NB4 (cell line): ENCODE data around the gene ZNF548.
A peak's percentile ranks its signal among the peaks of the same experiment; 100 is the strongest.

Experiments used
- DNase-seq: peaks from one replicate; pipeline ENCODE4 v3.0.0; 2010; ENCODE audit warnings: low read depth
- H3K4me3 ChIP-seq: one replicate; pipeline ENCODE4 v1.5.1; 2011; ENCODE audit warnings: mild to moderate bottlenecking, low read depth, low read length, moderate library complexity
- CTCF ChIP-seq: IDR thresholded peaks from one replicate; pipeline ENCODE4 v1.5.1; 2012; ENCODE audit warnings: low read depth, low read length
- MAX ChIP-seq: IDR thresholded peaks from 2 replicates; pipeline ENCODE4 v1.6.1; 2011; ENCODE audit warnings: low read depth, low read length
- MYC ChIP-seq: IDR thresholded peaks from 2 replicates; pipeline ENCODE4 v1.6.1; 2011; ENCODE audit warnings: low read depth, low read length
- POLR2A ChIP-seq: IDR thresholded peaks from 2 replicates; pipeline ENCODE4 v1.6.1; 2011; ENCODE audit warnings: mild to moderate bottlenecking; ENCODE audit not compliant: insufficient read length; ENCODE audit errors: extremely low read depth

The ZNF548 gene

GRCh38 chr19:57355916-57356315, 33.7 kb upstream of the ZNF548 start:
- TF ChIP-seq CTCF, result no peak
- TF ChIP-seq POLR2A, result no peak
- TF ChIP-seq MYC, result no peak
- no peak overlapping the region for H3K4me3 ChIP-seq
- DNase-seq, result no peak

GRCh38 chr19:57357406-57357805, 32.2 kb upstream of the ZNF548 start:
- no peak for TF ChIP-seq MAX
- TF ChIP-seq MYC, result no peak
- no peak for TF ChIP-seq CTCF
- no peak for TF ChIP-seq POLR2A
- no peak overlapping the region for H3K4me3 ChIP-seq
- DNase-seq, result no peak

GRCh38 chr19:57359300-57359699, 30.4 kb upstream of the ZNF548 start:
- TF ChIP-seq MYC (no peak), CTCF (no peak), MAX (no peak), POLR2A (no peak)
- no peak for DNase-seq
- no peak overlapping the region for H3K4me3 ChIP-seq

- peak overlapping the region; percentile 80 for H3K4me3 ChIP-seq
- DNase-seq, result no peak
- no peak for TF ChIP-seq POLR2A
- no peak for TF ChIP-seq MYC
- TF ChIP-seq CTCF, result no peak
- no peak for TF ChIP-seq MAX
Measured at GRCh38 chr19:57362419-57362818, 27.2 kb upstream of the ZNF548 start.

GRCh38 chr19:57362997-57363687, 26.5 kb upstream of the ZNF548 start, which contains the start of the genes TRAPPC2B and ZNF547:
Gene TRAPPC2B (plus strand): TSS chr19:57363551. CDS start chr19:57364834, 1,283 bp downstream.
Gene ZNF547 (plus strand): TSS chr19:57363551. CDS start chr19:57368556, 5,005 bp downstream.
- peak within 1 kb of the TSS; percentile 82 for H3K4me3 ChIP-seq
- DNase-seq, result peak; percentile 98

More at GRCh38 chr19:57362997-57363687, 26.5 kb upstream of the ZNF548 start, which contains the start of the genes TRAPPC2B and ZNF547:
- TF ChIP-seq MYC (peak; percentile 49; the same call in 1 of the 2 replicates), MAX (peak; percentile 73), CTCF (no peak), POLR2A (peak; percentile 45)
